ENCODE data around the gene ACBD4.

Gene ACBD4

DNA sequence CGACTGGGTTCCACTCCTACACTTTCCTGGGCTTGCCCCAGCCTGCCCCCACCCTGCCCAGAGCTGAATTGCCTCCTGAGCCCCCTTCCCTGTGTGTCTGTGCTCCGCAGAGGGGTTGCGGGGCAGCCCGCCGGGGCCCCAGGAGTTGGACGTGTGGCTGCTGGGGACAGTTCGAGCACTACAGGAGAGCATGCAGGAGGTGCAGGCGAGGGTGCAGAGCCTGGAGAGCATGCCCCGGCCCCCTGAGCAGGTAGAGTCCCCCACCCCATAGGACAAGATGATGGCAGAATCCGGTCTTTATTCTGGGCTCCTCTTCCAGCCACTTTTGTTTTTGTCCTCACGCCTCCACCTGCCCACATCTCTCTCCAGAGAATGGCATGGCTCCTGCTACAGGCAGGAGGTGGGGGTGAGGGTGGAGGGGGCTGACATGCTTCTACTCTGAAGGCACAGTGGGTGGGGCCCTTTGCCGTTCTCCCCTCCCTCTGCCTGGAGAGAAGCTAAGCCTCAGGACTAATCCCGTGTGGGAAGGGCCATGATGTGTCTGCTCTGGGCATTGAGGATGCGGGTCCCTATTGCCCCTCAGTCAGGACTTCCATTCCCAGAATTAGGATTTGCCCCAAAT lies 3.5 kb downstream of the ACBD4 start:
- FAIRE-seq (no peak), DNase-seq (ENCODE audit: insufficient read length, low spot score) (peak; percentile 69)

DNA sequence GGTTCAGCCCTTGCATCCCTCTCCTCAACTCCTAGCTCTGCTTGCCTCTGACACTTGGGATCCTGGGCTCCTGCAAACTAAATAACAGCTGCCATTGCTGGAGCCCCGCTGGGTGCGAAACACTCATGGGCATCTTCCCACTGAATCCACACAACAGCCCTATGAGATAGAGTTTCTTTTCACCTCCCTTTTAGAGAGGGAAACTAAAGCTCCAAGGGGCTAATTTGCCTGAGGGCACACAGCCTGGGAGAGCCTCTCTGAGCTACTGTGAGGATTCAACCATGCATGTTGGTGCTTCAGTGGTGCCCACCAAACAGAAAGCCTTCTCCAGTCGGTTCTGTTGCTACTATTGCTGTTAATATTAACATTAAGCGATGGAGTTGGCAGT lies 4.0 kb downstream of the ACBD4 start:
- FAIRE-seq (no peak), DNase-seq (ENCODE audit: insufficient read length, low spot score) (no peak)
- TF ChIP-seq, protein P1, sequence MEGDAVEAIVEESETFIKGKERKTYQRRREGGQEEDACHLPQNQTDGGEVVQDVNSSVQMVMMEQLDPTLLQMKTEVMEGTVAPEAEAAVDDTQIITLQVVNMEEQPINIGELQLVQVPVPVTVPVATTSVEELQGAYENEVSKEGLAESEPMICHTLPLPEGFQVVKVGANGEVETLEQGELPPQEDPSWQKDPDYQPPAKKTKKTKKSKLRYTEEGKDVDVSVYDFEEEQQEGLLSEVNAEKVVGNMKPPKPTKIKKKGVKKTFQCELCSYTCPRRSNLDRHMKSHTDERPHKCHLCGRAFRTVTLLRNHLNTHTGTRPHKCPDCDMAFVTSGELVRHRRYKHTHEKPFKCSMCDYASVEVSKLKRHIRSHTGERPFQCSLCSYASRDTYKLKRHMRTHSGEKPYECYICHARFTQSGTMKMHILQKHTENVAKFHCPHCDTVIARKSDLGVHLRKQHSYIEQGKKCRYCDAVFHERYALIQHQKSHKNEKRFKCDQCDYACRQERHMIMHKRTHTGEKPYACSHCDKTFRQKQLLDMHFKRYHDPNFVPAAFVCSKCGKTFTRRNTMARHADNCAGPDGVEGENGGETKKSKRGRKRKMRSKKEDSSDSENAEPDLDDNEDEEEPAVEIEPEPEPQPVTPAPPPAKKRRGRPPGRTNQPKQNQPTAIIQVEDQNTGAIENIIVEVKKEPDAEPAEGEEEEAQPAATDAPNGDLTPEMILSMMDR (IDR thresholded peaks at IDR 0.05; ENCODE audit: insufficient read depth, missing control alignments) = no peak

More for the DNA sequence above, 3.5 kb downstream of the ACBD4 start:
- TF ChIP-seq, protein P1 (IDR thresholded peaks at IDR 0.05; ENCODE audit: insufficient read depth, missing control alignments) = no peak

DNA sequence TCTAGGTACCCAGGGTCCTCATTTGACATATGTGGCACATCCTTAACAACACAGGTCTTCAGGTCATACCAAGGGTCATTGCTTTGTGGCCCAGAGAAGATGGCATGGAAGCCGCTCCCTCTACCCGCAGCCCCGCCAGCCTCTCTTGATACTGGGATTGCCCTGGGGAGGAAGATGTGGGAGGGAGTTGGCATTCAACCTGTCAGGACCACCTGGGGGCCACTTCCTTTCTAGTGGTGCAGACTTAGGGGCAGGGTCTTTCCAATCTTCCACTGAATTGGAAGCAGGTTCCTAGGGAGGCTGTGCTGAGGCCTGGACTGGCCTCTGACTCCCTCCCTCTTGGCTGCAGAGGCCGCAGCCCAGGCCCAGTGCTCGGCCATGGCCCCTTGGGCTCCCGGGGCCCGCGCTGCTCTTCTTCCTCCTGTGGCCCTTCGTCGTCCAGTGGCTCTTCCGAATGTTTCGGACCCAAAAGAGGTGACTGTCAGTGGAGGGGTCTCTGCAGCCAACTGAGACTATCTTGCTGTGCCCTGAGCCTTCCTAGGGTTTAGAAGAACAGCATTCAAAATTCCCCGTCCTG lies 7.7 kb downstream of the ACBD4 start:
- DNase-seq (ENCODE audit: insufficient read length, low spot score) (no peak), FAIRE-seq (no peak)
- TF ChIP-seq, protein P1 (IDR thresholded peaks at IDR 0.05; ENCODE audit: insufficient read depth, missing control alignments) = no peak

DNA sequence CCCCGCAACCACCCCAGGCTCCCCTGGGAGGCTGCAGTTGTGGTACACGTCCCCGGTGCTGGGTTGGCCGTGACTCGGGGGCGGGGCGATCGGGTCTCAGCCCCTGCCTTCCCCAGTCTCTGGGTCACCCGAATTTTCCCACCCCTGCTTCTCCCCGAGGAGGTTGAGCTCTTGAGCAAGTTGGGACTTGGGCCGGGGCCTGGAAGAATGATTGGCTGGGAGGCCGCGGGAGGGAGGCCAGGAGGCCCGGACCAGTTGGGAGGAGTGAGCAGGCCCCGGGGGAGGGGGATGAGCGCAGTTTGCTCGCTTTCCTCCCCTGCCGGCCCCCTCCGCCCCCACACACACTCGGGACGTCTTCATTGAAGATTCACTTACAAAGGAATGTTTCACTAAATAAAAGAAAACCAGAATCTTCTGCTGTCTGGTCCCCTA lies 8.3 kb downstream of the ACBD4 start:
- TF ChIP-seq, protein P1 (IDR thresholded peaks at IDR 0.05; ENCODE audit: insufficient read depth, missing control alignments) = no peak
- FAIRE-seq = no peak
- no peak for DNase-seq (ENCODE audit: insufficient read length, low spot score)

DNA sequence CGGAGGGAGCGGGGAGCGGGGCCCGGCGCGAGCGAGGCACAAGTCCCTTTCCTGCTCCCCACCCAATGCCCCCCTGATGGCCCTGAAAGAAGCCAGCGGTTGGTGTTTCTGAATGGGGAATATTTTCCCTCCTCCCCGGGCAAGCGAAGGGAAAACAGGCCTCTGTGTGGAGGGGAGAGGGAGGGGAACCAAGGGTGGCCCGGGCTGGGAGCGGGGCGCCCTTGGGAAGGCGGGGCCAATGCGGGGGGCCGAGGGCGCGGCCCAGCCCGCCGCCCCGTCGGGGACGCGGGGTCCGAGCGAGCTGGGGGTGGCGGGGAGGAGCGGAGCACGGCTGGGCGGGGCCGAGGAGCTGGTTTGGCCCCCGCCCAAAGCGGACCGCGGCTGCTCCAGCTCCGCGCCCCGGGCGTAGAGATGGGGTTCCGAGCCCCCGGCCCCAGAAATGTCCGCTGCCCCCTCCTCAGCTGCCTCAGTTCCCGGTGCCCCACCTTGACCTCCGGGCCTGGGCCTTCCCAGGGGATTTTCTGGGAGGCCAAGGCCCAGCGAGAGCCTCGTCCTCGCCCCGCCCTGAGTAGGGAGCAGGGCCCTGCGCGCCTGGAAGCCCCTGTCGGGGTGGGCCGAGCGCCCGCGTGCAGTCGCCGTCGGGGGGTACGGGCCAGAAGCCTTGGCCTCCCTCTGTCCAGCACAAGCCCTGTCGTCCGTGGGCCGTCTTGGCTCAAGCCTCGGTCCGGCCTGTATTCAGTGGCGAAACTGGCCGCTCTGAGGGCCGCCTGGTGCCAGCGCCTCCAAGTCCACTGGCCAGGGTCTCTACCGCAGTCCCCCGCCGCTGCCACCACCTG lies 8.9 kb downstream of the ACBD4 start:
- TF ChIP-seq, protein P1 (IDR thresholded peaks at IDR 0.05; ENCODE audit: insufficient read depth, missing control alignments) = no peak
- DNase-seq (ENCODE audit: insufficient read length, low spot score) = no peak
- no peak for FAIRE-seq

DNA sequence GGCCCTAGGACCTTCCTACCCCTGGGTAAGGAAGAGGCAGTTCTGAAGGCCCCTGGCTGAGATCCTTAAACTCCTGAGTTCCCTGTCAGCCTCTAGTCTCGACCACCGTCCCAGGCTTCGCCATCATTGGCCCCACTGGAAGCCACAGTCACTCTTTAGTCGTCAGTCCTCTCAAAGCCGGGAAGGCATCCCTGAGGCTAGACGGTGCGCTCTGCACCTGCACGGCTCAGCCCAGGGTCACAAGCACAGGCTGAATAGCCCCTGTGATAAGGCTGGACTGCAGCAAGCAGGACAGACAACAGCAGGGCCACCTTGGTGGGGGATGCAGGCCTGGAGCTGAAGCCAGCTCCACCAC lies 9.5 kb downstream of the ACBD4 start:
- no peak for DNase-seq (ENCODE audit: insufficient read length, low spot score)
- TF ChIP-seq, protein P1 (IDR thresholded peaks at IDR 0.05; ENCODE audit: insufficient read depth, missing control alignments) = no peak
- no peak for FAIRE-seq

DNA sequence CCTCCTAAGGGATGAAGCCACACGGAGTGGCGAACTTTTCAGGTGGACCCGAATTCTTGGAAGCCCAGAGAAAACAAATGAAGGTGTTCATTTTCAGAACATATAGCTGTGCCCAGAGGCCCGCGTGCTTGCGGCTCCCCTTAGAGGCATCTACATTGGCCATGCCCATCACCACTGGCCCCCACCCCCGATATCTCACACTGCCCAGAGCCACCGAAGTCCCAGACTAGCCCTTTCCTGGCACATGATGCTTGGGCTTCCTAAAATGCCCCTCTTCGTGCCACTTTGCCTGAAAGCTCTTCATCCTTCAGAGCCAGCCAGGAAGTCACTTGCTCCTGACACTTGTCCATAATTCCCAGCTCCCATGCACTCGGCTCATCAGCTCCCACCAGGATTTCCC lies 10.7 kb downstream of the ACBD4 start:
- no peak for DNase-seq (ENCODE audit: insufficient read length, low spot score)
- TF ChIP-seq, protein P1 (IDR thresholded peaks at IDR 0.05; ENCODE audit: insufficient read depth, missing control alignments) = no peak

More for the DNA sequence above, 10.7 kb downstream of the ACBD4 start:
- FAIRE-seq = no peak
